Measurements from ENCODE around the gene RIMBP2. TPM values are rescaled to one million over a fixed set of nuclear protein-coding genes. Genes with fewer than 3 reads are reported as not detected.

Gene RIMBP2
- total and polyA plus RNA-seq, 7 experiments from 2014 or later, result 0.05 TPM; not detected in 6

DNA sequence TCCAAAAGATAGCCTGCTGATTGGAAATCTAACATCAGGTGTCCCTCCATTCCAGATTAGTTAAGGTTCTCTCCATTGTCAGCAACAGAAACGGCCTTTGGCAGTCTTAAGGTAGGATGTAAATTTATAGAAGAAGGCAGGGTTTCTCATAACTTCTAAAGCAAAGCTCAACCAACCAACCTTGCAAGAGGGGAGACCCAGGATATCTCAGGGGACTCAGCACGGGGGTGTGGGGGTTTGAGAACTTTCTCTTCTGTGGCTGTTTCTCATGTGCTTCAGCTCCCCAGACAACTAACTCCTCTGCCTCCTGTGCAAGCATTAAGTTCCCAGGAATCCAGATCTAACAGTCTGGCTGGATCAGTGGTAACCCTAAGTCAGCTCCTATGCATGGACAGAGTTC, 148.1 kb downstream of the RIMBP2 start:
- H3K36me3 ChIP-seq (ENCODE audit: control insufficient read depth in 2 of 3, insufficient read depth in 3 of 3, low read length in 3 of 3), result no peaks in the 10 kb centered on the region
- H3K27ac ChIP-seq (ENCODE audit: low read depth, low read length), result no peak overlapping the region
- ATAC-seq, result no peak
- H3K36me3 Mint-ChIP-seq, result peaks cover 0 to 4% (median 0%) of the 10 kb centered on the region in 5 donors
- DNase-seq, result no peak
- H3K4me3 ChIP-seq (ENCODE audit: low read length), result no peak overlapping the region
- H3K4me1 ChIP-seq (ENCODE audit: control insufficient read depth in 2 of 2, insufficient read depth in 2 of 2, low read length in 2 of 2), result no peaks in the 10 kb centered on the region
- ChIA-PET CTCF (no interaction called here), POLR2A (no interaction called here)
- H3K27me3 ChIP-seq (ENCODE audit: control insufficient read depth in 2 of 2, insufficient read depth in 2 of 2, low read length in 2 of 2), result no peaks in the 10 kb centered on the region
- peaks cover 0 to 9% (median 0%) of the 10 kb centered on the region in 3 experiments for H3K9me3 ChIP-seq (ENCODE audit: control insufficient read depth in 2 of 3, low read length in 3 of 3)
- H3K9me3 Mint-ChIP-seq, result peaks cover 6 to 29% (median 9%) of the 10 kb centered on the region in 11 donors
- peaks cover 0 to 3% (median 0%) of the 10 kb centered on the region in 7 donors for H3K4me1 Mint-ChIP-seq
- intact Hi-C loops (cut with micrococcal nuclease), result no loop called here
- H3K27me3 Mint-ChIP-seq, result peaks cover 0 to 22% (median 6%) of the 10 kb centered on the region in 5 donors
- H3K4me3 Mint-ChIP-seq, result no peak overlapping the region
- no peak overlapping the region for H3K27ac Mint-ChIP-seq

DNA sequence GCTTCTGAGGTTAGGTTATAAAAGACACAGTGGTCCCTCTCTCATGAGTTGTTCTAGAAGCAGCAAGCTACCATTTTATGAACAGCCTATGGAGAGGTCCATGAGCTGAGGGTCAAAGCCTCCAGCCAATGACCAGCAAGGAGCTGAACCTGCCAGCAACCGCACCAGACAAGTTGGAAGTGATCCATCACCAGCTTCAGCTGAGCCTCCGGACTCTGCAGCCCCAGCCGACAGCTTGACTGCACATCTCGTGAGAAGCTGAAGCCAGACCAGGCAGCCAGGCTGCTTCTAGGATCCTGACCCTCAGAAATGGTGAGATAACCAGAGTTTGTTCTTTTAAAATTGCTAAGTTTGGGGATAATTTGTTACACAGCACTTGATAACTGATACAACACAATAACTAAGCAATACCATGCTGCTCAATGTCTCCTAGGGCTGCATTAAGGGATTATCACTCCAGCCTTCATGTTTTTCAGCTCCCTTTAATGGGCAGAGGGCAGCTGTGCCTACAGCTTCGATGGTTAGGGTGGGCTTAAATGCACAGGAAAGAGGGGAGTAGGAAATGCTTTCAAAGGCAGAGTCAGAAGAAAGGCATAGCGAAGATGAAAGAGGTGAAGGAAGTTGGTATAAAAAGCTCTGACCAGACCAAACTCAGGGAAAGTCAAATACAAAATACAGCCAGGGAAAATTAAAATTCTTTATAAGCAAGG, 149.5 kb downstream of the RIMBP2 start:
- ATAC-seq, result no peak
- Mint-ChIP-seq H3K27ac (no peak overlapping the region), H3K36me3 (peaks cover 0 to 4% (median 0%) of the 10 kb centered on the region in 5 donors), H3K4me1 (peaks cover 0 to 3% (median 0%) of the 10 kb centered on the region in 7 donors), H3K9me3 (peaks cover 6 to 29% (median 8%) of the 10 kb centered on the region in 11 donors), H3K4me3 (no peak overlapping the region), H3K27me3 (peaks cover 0 to 16% (median 6%) of the 10 kb centered on the region in 5 donors)
- Histone ChIP-seq H3K9me3 (ENCODE audit: control insufficient read depth in 2 of 3, low read length in 3 of 3) (peaks cover 0 to 9% (median 0%) of the 10 kb centered on the region in 3 experiments), H3K27ac (ENCODE audit: low read depth, low read length) (no peak overlapping the region), H3K27me3 (ENCODE audit: control insufficient read depth in 2 of 2, insufficient read depth in 2 of 2, low read length in 2 of 2) (no peaks in the 10 kb centered on the region), H3K36me3 (ENCODE audit: control insufficient read depth in 2 of 3, insufficient read depth in 3 of 3, low read length in 3 of 3) (no peaks in the 10 kb centered on the region), H3K4me3 (ENCODE audit: low read length) (no peak overlapping the region), H3K4me1 (ENCODE audit: control insufficient read depth in 2 of 2, insufficient read depth in 2 of 2, low read length in 2 of 2) (no peaks in the 10 kb centered on the region)
- ChIA-PET CTCF (no interaction called here), POLR2A (interaction anchor here (0.5 kb wide), 1 partner anchor 44 kb away, joined by 5 read pairs; no protein-coding TSS in a partner anchor)
- intact Hi-C loops (cut with micrococcal nuclease), result no loop called here
- DNase-seq, result no peak

DNA sequence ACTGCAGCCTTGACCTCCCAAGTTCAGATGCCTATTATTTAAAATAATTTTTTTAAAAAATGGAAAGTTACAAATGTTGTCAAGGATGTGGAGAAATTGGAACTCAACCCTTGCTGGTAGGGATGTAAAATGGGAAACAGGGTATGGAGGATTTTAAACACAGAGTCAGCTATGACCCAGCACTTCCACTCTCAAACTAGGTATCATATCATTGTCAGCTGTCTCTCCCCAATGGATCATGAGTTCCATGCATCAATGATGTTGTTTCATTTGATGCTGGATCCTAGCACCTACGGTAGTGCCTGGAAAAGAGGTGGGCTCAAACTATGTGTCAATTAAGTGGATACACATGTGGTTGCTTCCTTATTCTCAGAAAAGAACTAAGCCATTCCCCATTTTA, 150.9 kb downstream of the RIMBP2 start:
- no peaks in the 10 kb centered on the region for H3K4me1 ChIP-seq (ENCODE audit: control insufficient read depth in 2 of 2, insufficient read depth in 2 of 2, low read length in 2 of 2)

DNA sequence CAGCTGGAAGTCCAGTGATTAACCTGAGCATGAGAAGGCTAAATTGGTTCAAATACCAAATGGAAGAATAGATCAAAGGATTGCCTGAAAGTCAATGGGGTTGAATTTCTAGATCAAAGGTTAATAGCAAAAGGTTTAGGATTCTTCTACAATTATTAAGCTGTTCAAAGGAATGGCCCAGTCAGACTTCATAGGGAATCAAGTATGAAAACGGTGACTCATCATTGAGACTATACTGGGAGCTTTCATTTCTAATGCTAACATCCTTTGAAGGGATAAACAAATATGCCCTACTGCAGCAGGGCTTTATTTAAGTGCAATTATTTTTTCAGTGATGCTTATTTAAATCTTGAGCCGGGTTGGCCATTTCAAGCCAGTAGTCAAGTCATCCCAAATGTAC, 152.8 kb downstream of the RIMBP2 start:
- Histone ChIP-seq H3K27ac (ENCODE audit: low read depth, low read length) (no peak overlapping the region), H3K36me3 (ENCODE audit: control insufficient read depth in 2 of 3, insufficient read depth in 3 of 3, low read length in 3 of 3) (no peaks in the 10 kb centered on the region), H3K4me3 (ENCODE audit: low read length) (no peak overlapping the region), H3K9me3 (ENCODE audit: control insufficient read depth in 2 of 3, low read length in 3 of 3) (peaks cover 0 to 9% (median 0%) of the 10 kb centered on the region in 3 experiments), H3K4me1 (ENCODE audit: control insufficient read depth in 2 of 2, insufficient read depth in 2 of 2, low read length in 2 of 2) (no peaks in the 10 kb centered on the region), H3K27me3 (ENCODE audit: control insufficient read depth in 2 of 2, insufficient read depth in 2 of 2, low read length in 2 of 2) (no peaks in the 10 kb centered on the region)
- DNase-seq (no peak), ATAC-seq (no peak)
- H3K9me3 Mint-ChIP-seq, result peaks cover 7 to 29% (median 10%) of the 10 kb centered on the region in 11 donors
- peaks cover 0 to 17% (median 7%) of the 10 kb centered on the region in 5 donors for H3K27me3 Mint-ChIP-seq
- POLR2A ChIA-PET, result no interaction called here
- CTCF ChIA-PET, result no interaction called here
- intact Hi-C loops (cut with micrococcal nuclease), result no loop called here
- peaks cover 0 to 1% (median 0%) of the 10 kb centered on the region in 7 donors for H3K4me1 Mint-ChIP-seq
- H3K4me3 Mint-ChIP-seq, result no peak overlapping the region
- peaks cover 0 to 4% (median 0%) of the 10 kb centered on the region in 5 donors for H3K36me3 Mint-ChIP-seq
- H3K27ac Mint-ChIP-seq, result no peak overlapping the region

More for the DNA sequence above, 150.9 kb downstream of the RIMBP2 start:
- DNase-seq (no peak), ATAC-seq (no peak)
- intact Hi-C loops (cut with micrococcal nuclease), result no loop called here
- CTCF ChIA-PET, result no interaction called here
- Mint-ChIP-seq H3K9me3 (peaks cover 7 to 29% (median 10%) of the 10 kb centered on the region in 11 donors), H3K4me1 (no peaks in the 10 kb centered on the region), H3K36me3 (peaks cover 0 to 4% (median 0%) of the 10 kb centered on the region in 5 donors), H3K27ac (no peak overlapping the region), H3K4me3 (no peak overlapping the region), H3K27me3 (peaks cover 0 to 16% (median 7%) of the 10 kb centered on the region in 5 donors)
- H3K27ac ChIP-seq (ENCODE audit: low read depth, low read length), result no peak overlapping the region
- POLR2A ChIA-PET, result no interaction called here
- H3K36me3 ChIP-seq (ENCODE audit: control insufficient read depth in 2 of 3, insufficient read depth in 3 of 3, low read length in 3 of 3), result no peaks in the 10 kb centered on the region
- H3K27me3 ChIP-seq (ENCODE audit: control insufficient read depth in 2 of 2, insufficient read depth in 2 of 2, low read length in 2 of 2), result no peaks in the 10 kb centered on the region
- peaks cover 0 to 9% (median 0%) of the 10 kb centered on the region in 3 experiments for H3K9me3 ChIP-seq (ENCODE audit: control insufficient read depth in 2 of 3, low read length in 3 of 3)
- no peak overlapping the region for H3K4me3 ChIP-seq (ENCODE audit: low read length)

- H3K4me1 ChIP-seq (ENCODE audit: control insufficient read depth in 2 of 2, insufficient read depth in 2 of 2, low read length in 2 of 2), result no peaks in the 10 kb centered on the region
- H3K27ac ChIP-seq (ENCODE audit: low read depth, low read length), result no peak overlapping the region
- CTCF ChIA-PET, result no interaction called here
- no peak overlapping the region for H3K4me3 Mint-ChIP-seq
- H3K27ac Mint-ChIP-seq, result no peak overlapping the region
- H3K27me3 Mint-ChIP-seq, result peaks cover 0 to 23% (median 7%) of the 10 kb centered on the region in 5 donors
- peaks cover 0 to 9% (median 0%) of the 10 kb centered on the region in 3 experiments for H3K9me3 ChIP-seq (ENCODE audit: control insufficient read depth in 2 of 3, low read length in 3 of 3)
- POLR2A ChIA-PET, result no interaction called here
- H3K9me3 Mint-ChIP-seq, result peaks cover 6 to 29% (median 10%) of the 10 kb centered on the region in 11 donors
- H3K36me3 ChIP-seq (ENCODE audit: control insufficient read depth in 2 of 3, insufficient read depth in 3 of 3, low read length in 3 of 3), result no peaks in the 10 kb centered on the region
- no peak for ATAC-seq
- no peaks in the 10 kb centered on the region for H3K27me3 ChIP-seq (ENCODE audit: control insufficient read depth in 2 of 2, insufficient read depth in 2 of 2, low read length in 2 of 2)
- peaks cover 0 to 4% (median 0%) of the 10 kb centered on the region in 5 donors for H3K36me3 Mint-ChIP-seq
- intact Hi-C loops (cut with micrococcal nuclease), result no loop called here
- DNase-seq, result no peak
- no peak overlapping the region for H3K4me3 ChIP-seq (ENCODE audit: low read length)
- H3K4me1 Mint-ChIP-seq, result peaks cover 0 to 2% (median 0%) of the 10 kb centered on the region in 7 donors
These were observed 153.4 kb downstream of the RIMBP2 start for GRCh38 chr12:130562716-130563115.

DNA sequence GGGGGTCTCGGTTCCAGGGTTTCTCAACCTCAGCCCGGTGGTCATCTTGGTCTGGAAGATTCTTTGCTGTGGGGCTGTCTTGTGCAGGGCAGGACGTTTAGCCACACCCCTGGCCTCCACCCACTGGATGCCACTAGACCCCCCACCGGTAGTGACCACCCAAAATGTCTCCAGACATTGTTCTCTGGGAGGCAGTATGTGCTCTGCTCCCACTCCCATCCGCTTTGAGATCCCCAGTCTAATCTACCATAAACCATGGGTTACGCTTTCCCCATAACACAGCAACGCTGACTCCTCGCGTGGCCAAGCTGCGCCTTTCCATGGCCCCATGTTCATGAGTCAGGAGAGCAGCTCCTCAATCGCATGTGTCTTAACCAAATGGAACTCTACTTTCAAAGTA, 155.8 kb downstream of the RIMBP2 start:
- POLR2A ChIA-PET, result no interaction called here
- no peak overlapping the region for H3K27ac Mint-ChIP-seq
- H3K4me3 ChIP-seq (ENCODE audit: low read length), result no peak overlapping the region
- H3K36me3 ChIP-seq (ENCODE audit: control insufficient read depth in 2 of 3, insufficient read depth in 3 of 3, low read length in 3 of 3), result no peaks in the 10 kb centered on the region
- no peak overlapping the region for H3K4me3 Mint-ChIP-seq
- H3K27ac ChIP-seq (ENCODE audit: low read depth, low read length), result no peak overlapping the region
- CTCF ChIA-PET, result no interaction called here
- H3K9me3 ChIP-seq (ENCODE audit: control insufficient read depth in 2 of 3, low read length in 3 of 3), result no peaks in the 10 kb centered on the region
- no peak for DNase-seq
- H3K4me1 Mint-ChIP-seq, result peaks cover 0 to 2% (median 0%) of the 10 kb centered on the region in 7 donors
- peaks cover 0 to 15% (median 7%) of the 10 kb centered on the region in 11 donors for H3K9me3 Mint-ChIP-seq
- peaks cover 0 to 4% (median 0%) of the 10 kb centered on the region in 5 donors for H3K36me3 Mint-ChIP-seq
- no peak for ATAC-seq
- no peaks in the 10 kb centered on the region for H3K27me3 ChIP-seq (ENCODE audit: control insufficient read depth in 2 of 2, insufficient read depth in 2 of 2, low read length in 2 of 2)
- peaks cover 0 to 41% (median 10%) of the 10 kb centered on the region in 5 donors for H3K27me3 Mint-ChIP-seq
- no peaks in the 10 kb centered on the region for H3K4me1 ChIP-seq (ENCODE audit: control insufficient read depth in 2 of 2, insufficient read depth in 2 of 2, low read length in 2 of 2)
- intact Hi-C loops (cut with micrococcal nuclease), result no loop called here

DNA sequence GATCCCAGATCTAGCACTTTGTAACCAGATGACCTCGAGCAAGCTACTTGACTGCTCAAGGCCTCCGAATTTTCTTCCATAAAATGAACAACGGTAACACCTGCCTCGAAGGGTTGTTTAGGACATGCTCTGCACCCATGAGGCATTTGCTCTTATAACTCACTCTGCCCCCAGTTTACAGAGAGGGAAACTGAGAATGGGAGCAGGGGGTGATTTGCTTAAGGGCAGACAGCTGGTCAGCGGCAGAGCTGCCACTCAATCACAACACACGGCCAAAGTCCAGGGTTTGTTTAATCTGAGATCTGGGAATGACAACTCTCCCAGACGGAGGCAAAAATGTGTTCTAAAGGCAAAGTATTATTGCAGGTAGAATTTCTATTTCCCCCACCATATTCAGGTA, 156.3 kb downstream of the RIMBP2 start:
- Mint-ChIP-seq H3K27ac (no peak overlapping the region), H3K4me1 (peaks cover 0 to 2% (median 0%) of the 10 kb centered on the region in 7 donors), H3K36me3 (peaks cover 0 to 4% (median 0%) of the 10 kb centered on the region in 5 donors), H3K27me3 (peaks cover 0 to 42% (median 10%) of the 10 kb centered on the region in 5 donors), H3K9me3 (peaks cover 0 to 14% (median 7%) of the 10 kb centered on the region in 11 donors), H3K4me3 (no peak overlapping the region)
- H3K27ac ChIP-seq (ENCODE audit: low read depth, low read length), result no peak overlapping the region
- POLR2A ChIA-PET, result no interaction called here
- H3K36me3 ChIP-seq (ENCODE audit: control insufficient read depth in 2 of 3, insufficient read depth in 3 of 3, low read length in 3 of 3), result no peaks in the 10 kb centered on the region
- ATAC-seq (no peak), DNase-seq (no peak)
- intact Hi-C loops (cut with micrococcal nuclease), result no loop called here
- H3K4me3 ChIP-seq (ENCODE audit: low read length), result no peak overlapping the region
- no peaks in the 10 kb centered on the region for H3K9me3 ChIP-seq (ENCODE audit: control insufficient read depth in 2 of 3, low read length in 3 of 3)
- CTCF ChIA-PET, result no interaction called here
- no peaks in the 10 kb centered on the region for H3K4me1 ChIP-seq (ENCODE audit: control insufficient read depth in 2 of 2, insufficient read depth in 2 of 2, low read length in 2 of 2)
- H3K27me3 ChIP-seq (ENCODE audit: control insufficient read depth in 2 of 2, insufficient read depth in 2 of 2, low read length in 2 of 2), result no peaks in the 10 kb centered on the region

Measured in naive thymus-derived CD4-positive, alpha-beta T cell (primary cell).